Activated T-cell treated with anti-CD3 and anti-CD28 coated beads, Interleukin-2, amount 50 U/mL, for 4 hours (primary cell): Measurements from ENCODE around the gene IGFBPL1. TPM values are rescaled to one million over a fixed set of nuclear protein-coding genes. Genes with fewer than 3 reads are reported as not detected.
"Not testable (repeated sequence)": the region's sequence is repeated elsewhere in the genome, so short reads cannot be mapped to it uniquely, and the experiment has no call there.

Experiments
- ATAC-seq, 2 donors: fragments of 200-7000 bp; cut with Tn5 transposase; one replicate each; pipeline ENCODE4 v1.10.0; 2021
- DNase-seq: peaks from one replicate; pipeline ENCODE4 v3.0.0-alpha.2; 2020
- H3K27me3 Mint-ChIP-seq: one replicate; pipeline ENCODE4 v1.8.0; 2021; ENCODE audit warnings: low read depth, mixed read lengths
- H3K36me3 Mint-ChIP-seq: one replicate; pipeline ENCODE4 v1.8.0; 2022; ENCODE audit warnings: mixed read lengths; ENCODE audit not compliant: insufficient read depth
- H3K4me1 Mint-ChIP-seq: one replicate; pipeline ENCODE4 v1.8.0; 2021; ENCODE audit warnings: low read depth, mixed read lengths
- H3K4me3 Mint-ChIP-seq: one replicate; pipeline ENCODE4 v1.8.0; 2021; ENCODE audit warnings: mild to moderate bottlenecking, moderate library complexity, mixed read lengths
- H3K9me3 Mint-ChIP-seq: one replicate; pipeline ENCODE4 v1.8.0; 2021; ENCODE audit warnings: mixed read lengths
- total RNA-seq, 3 donors: library from RNA; stranded (reverse); gene quantifications; one replicate each; pipeline ENCODE4 v1.2.1, GENCODE V29; 2021

IGFBPL1 gene, protein sequence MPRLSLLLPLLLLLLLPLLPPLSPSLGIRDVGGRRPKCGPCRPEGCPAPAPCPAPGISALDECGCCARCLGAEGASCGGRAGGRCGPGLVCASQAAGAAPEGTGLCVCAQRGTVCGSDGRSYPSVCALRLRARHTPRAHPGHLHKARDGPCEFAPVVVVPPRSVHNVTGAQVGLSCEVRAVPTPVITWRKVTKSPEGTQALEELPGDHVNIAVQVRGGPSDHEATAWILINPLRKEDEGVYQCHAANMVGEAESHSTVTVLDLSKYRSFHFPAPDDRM
- under 1 TPM in 1 of 3 donors, not detected in 2; 0.24 TPM for total RNA-seq

DNA sequence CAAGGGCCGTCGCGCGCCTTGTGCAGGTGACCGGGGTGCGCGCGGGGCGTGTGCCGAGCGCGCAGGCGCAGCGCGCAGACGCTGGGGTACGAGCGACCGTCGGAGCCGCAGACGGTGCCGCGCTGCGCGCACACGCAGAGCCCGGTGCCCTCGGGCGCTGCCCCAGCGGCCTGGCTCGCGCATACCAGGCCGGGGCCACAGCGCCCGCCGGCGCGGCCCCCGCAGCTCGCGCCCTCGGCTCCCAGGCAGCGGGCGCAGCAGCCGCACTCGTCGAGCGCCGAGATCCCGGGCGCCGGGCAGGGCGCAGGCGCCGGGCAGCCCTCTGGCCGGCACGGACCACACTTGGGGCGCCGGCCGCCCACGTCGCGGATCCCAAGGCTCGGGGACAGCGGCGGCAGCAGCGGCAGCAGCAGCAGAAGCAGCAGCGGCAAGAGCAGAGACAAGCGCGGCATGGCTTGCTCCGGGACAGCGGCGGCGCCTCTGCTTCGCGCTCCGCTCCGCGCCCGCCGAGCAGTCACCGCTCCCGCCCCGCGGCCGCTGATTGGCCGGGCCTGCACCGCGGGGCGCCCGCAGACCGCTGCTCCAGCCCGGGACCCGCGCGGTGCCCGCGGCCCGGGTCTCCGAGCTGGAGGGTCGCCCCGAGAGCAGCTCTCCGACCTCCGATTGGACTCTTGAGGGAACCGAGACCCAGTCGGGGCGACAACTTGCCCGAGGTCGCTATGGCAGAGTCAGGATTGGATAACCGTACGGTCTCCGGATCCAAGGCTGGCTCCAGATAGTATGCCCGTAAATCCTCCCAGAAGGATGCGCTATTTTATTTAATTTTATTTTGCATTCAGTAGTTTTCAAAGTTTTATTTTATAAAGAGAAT, at the start of gene IGFBPL1:
TSS of gene IGFBPL1 (minus strand) at position 482 of the 871 bp plus-strand sequence. CDS start at position 452, 30 bp downstream.
- H3K36me3 Mint-ChIP-seq: no peaks in the 10 kb centered on the region
- ATAC-seq (peak; percentile 83 to 86), DNase-seq (no peak)
- H3K4me3 Mint-ChIP-seq: peak within 1 kb of the TSS; percentile 45
- H3K4me1 Mint-ChIP-seq: peaks cover 2% of the 10 kb centered on the region
- no peaks in the 10 kb centered on the region for H3K9me3 Mint-ChIP-seq
- H3K27me3 Mint-ChIP-seq: peaks cover 52% of the 10 kb centered on the region

DNA sequence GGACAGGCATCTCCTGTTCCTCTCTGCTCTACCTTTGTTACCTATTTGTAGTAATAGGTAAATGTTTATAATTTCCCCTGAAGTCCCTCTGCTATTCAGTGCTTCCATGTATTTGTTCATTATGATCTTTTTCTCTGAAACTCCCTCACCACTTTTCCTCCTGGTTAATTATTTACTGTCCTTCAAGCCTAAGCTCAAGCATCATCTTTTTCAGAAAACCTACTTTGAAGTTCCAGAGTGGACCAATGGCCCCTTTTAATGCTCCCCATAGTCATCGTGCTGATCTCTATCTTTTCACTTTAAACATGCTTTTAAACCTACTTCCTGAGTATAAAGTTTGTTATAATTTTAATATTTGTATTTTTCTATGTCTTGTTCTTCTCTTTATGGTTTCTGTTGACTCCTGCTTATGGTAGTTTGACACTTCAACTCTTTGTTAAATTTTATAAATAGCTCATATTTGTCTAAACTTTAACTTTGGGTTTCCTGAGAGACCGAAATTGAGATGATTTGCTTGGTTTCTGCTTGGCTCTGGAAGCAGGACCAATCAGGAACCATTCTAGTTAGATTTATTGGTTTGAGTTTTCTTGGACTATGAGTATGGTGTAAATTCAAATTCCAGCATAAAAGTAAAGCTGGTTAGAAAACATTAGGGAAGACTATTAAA, 48.5 kb upstream of the IGFBPL1 start:
- H3K36me3 Mint-ChIP-seq, H3K27me3 Mint-ChIP-seq, H3K4me3 Mint-ChIP-seq, H3K4me1 Mint-ChIP-seq, ATAC-seq, DNase-seq: not testable (repeated sequence)
- H3K9me3 Mint-ChIP-seq: peaks cover 12% of the 10 kb centered on the region

DNA sequence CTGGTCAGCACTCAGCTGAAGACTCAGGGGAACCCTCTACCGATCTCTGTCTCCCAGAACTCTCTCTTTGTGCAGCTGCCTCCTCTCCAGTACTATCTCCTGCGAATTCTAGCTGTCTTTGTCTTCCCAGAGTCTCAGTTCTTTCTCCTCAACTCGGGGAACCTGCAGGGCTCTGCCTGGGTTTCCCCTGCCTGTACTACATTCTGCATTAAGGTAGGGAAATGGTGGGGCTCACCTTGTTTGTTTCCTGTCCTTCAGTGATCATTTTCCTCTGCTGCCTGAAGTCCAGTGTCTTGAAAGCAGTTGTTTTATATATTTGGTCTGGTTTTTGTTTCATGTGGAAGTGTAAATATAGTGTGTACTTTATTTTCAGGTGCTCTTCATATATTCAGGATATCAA, 43.1 kb upstream of the IGFBPL1 start:
- no peaks in the 10 kb centered on the region for H3K36me3 Mint-ChIP-seq
- H3K4me3 Mint-ChIP-seq: no peak overlapping the region
- H3K9me3 Mint-ChIP-seq: peaks cover 4% of the 10 kb centered on the region
- DNase-seq (no peak), ATAC-seq (no peak)
- H3K27me3 Mint-ChIP-seq: peaks cover 2% of the 10 kb centered on the region
- peaks cover 4% of the 10 kb centered on the region for H3K4me1 Mint-ChIP-seq

DNA sequence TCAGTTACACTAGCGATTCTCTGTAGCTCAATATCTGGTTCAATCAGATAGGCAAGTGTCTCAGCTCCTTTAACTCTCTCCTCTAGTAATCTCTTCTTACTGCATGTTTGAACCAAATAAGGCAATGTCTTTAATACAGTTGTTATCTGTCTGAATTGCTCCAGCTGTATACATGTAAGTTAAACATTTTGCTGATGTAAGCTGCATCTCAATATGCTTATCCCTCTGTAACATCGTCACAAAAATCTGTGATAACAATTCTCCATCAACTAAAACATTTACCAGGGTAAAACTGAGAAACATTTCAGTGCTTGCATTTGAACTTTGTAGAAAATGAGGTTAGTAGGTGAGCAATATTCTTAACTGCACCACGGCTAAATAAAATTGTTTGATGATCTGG, 29.6 kb upstream of the IGFBPL1 start:
- ATAC-seq (no peak), DNase-seq (no peak)
- Mint-ChIP-seq H3K36me3 (no peaks in the 10 kb centered on the region), H3K4me3 (no peak overlapping the region), H3K27me3 (peaks cover 14% of the 10 kb centered on the region), H3K9me3 (peaks cover 17% of the 10 kb centered on the region), H3K4me1 (no peaks in the 10 kb centered on the region)

DNA sequence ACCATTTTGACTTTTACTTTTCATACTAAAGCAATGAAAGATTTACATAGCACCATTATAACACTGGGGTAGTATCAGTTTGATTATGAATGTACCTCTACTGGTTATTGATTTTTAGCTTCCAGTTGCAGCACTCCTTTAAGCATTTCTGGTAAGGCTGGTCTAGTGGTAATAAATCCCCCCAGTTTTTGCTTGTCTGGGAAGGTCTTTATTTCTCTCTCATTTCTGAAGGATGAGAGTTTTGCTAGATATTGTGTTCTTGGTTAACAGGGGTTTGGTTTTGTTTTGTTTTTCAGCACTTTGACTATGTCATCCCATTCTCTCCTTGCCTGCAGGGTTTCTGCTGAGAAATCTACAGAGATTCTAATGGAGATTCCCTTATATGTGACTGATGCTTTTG, 26.9 kb upstream of the IGFBPL1 start:
- Mint-ChIP-seq H3K4me3 (no peak overlapping the region), H3K4me1 (no peaks in the 10 kb centered on the region), H3K9me3 (peaks cover 17% of the 10 kb centered on the region), H3K36me3 (no peaks in the 10 kb centered on the region), H3K27me3 (peaks cover 26% of the 10 kb centered on the region)
- no peak for DNase-seq
- ATAC-seq: no peak

DNA sequence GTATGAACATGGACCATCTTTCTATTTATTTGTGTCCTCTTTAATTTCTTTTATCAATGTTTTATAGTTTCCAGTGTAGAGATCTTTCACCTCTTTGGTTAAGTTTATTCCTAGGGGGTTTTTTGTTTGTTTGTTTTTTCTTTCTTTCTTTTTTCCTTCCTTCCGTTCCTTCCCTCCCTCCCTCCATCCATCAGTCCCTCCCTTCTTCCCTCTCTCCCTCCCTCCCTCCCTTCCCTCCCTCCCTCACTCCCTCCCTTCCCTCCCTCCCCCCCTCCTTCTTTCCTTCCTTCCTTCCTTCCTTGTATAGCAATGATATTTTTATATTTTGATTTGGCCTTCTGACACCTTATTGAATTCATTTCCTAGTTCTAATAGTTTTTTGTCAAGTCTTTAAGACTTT, 23.4 kb upstream of the IGFBPL1 start:
- ATAC-seq (no peak), DNase-seq (no peak)
- Mint-ChIP-seq H3K4me3 (no peak overlapping the region), H3K27me3 (peaks cover 18% of the 10 kb centered on the region), H3K9me3 (peaks cover 17% of the 10 kb centered on the region), H3K36me3 (no peaks in the 10 kb centered on the region), H3K4me1 (no peaks in the 10 kb centered on the region)

DNA sequence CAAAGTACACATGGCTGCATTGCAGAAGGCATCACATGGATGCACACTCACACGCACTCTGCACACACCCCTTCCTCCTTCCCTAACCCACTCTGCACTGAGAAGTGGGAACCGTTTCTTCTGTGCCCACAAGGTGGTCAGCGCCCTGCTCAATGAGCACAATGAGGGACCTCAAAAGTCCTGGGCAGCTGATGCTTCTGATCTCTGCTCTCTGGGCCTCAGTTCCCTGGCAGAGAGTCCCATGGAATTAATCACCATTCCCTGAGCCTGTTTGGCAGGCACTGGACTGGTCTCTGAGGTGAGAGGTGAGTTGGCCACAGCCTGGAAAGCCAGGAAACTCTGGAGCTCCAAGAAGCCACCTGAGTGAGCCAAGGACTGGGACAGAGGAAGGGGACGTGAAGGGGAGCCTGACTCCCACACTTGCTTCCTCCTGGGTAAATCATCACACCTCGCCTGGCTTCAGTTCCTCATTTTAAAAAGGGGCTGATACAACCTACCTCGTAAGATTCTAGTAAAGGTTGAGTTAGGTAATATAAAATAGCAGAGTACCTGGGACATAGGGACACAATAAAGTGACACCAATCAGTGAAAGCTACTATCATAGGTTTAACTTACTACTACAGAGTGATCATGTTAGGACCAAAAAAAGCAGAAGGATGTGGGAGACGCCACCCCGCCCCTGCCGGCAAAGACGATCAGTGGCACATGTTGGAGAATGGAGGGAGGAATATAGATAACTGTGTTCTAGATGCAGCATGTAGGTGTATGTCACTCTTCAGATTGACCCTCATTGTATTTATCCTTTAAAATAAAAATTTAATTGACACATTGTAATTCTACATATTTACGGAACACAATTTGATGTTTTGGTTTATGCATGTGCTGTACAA, 21.1 kb upstream of the IGFBPL1 start:
- H3K36me3 Mint-ChIP-seq: no peaks in the 10 kb centered on the region
- H3K27me3 Mint-ChIP-seq: peaks cover 18% of the 10 kb centered on the region
- ATAC-seq: no peak
- no peaks in the 10 kb centered on the region for H3K9me3 Mint-ChIP-seq
- no peak overlapping the region for H3K4me3 Mint-ChIP-seq
- DNase-seq: no peak
- H3K4me1 Mint-ChIP-seq: no peaks in the 10 kb centered on the region

DNA sequence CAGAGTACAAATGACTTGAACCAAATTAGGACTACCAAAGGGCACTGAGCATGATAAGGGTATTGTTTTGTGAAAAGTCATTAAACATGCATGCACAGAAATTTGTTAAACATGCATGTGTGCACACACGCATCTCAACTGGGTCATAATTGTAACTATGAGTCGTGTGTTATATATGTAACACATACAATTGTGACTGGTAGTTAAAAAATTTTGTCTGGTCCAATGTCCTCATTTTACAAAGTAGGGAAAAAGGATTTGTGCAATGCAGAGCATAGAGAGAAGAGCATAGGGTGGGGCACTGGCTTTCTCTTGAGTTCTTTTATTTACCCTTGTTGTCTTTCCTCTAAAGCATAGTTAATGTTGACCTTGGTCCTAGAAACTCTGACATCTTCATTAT, 19.3 kb upstream of the IGFBPL1 start:
- no peaks in the 10 kb centered on the region for H3K9me3 Mint-ChIP-seq
- no peak for DNase-seq
- no peaks in the 10 kb centered on the region for H3K36me3 Mint-ChIP-seq
- H3K27me3 Mint-ChIP-seq: peaks cover 19% of the 10 kb centered on the region
- H3K4me3 Mint-ChIP-seq: no peak overlapping the region
- no peaks in the 10 kb centered on the region for H3K4me1 Mint-ChIP-seq
- ATAC-seq: no peak

DNA sequence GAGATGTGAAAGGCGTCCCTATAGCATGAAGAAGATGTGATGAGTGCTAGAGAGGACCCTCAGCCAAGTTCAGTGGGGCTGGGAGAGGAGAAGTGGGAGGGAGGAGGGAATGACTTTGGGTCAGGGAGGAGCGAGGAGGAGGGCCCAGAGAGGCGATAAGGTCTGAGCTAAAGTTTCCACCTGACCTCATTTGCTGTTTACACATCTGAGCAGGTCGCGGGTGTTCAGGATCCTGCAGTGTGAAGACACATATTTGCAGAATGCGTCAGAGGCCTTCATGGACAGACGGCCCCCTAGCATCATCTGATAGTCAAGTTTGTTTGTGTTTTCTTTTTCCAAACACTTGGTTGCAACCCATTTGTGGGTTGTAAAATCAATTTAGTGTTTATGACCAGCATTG, 18.9 kb upstream of the IGFBPL1 start:
- H3K4me1 Mint-ChIP-seq: no peaks in the 10 kb centered on the region
- ATAC-seq (no peak), DNase-seq (no peak)
- no peaks in the 10 kb centered on the region for H3K36me3 Mint-ChIP-seq
- no peak overlapping the region for H3K4me3 Mint-ChIP-seq
- peaks cover 19% of the 10 kb centered on the region for H3K27me3 Mint-ChIP-seq
- H3K9me3 Mint-ChIP-seq: no peaks in the 10 kb centered on the region

DNA sequence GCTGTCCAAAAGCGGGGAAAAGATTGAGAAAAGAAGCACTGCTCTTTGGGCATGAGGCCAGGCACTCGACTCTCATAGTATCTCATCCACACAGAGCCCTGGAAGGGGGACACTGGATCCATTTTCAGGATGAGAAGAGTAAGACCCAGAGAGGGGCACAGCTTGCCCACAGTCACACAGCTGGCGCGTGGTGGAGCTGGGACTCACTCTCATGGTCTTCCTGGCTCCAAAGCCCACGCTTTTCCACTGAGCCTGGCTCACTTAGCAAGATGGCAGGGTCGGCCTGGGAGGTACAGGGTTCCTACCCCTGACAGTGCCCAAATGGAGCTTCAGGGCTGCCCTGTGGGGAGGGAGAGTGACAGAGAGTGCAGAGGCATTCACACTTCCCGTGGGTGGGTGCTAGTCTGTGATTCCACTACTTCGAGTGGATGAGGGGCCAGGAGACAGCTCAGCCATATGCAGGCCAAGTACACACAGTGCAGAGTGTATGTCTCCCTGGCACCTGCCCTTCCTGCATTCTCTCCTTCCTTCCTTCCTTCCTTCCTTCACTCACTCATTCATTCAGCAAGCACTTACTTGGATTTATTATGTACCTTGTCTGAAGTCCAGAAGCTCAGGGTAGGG, 18.3 kb upstream of the IGFBPL1 start:
- no peaks in the 10 kb centered on the region for H3K9me3 Mint-ChIP-seq
- DNase-seq (no peak), ATAC-seq (no peak)
- peaks cover 15% of the 10 kb centered on the region for H3K27me3 Mint-ChIP-seq
- no peak overlapping the region for H3K4me3 Mint-ChIP-seq
- H3K36me3 Mint-ChIP-seq: no peaks in the 10 kb centered on the region
- H3K4me1 Mint-ChIP-seq: no peaks in the 10 kb centered on the region

DNA sequence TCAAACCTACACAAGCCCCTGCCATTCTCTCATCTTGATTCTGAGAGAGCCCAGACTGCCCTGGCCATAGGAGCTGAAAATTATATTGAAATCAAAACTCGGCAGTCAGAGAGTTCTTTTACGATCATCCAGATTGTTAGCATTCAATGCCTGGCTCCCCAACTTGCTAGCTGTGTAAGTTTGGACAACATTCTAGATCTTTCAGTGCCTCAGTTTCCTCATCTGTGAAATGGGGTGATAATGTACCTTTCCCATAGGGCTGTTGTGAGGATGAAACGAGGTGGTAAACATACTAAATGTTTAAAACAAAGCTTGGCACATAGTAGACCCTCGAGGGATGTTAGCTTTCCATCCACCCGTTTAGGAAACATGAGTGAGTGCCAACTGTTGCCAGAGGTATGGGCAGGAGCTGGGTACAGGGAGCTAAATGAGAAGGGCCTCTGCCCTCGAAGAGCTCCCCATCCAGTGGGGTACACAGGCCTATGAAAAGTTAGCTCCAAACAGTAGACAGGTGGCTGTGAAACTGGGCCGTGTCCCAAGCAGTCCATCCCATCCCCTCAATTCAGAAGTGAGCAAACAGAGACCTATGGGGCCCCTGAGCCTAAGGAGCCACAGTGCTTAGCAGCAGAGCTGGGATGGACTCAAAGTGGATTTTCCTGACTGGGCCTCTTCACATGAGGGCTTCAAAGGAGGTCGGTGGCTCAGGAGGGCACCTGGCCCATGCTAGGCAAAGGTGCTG, 17.3 kb upstream of the IGFBPL1 start:
- H3K4me1 Mint-ChIP-seq: no peaks in the 10 kb centered on the region
- ATAC-seq (no peak), DNase-seq (no peak)
- H3K27me3 Mint-ChIP-seq: peaks cover 10% of the 10 kb centered on the region
- no peak overlapping the region for H3K4me3 Mint-ChIP-seq
- H3K9me3 Mint-ChIP-seq: no peaks in the 10 kb centered on the region
- no peaks in the 10 kb centered on the region for H3K36me3 Mint-ChIP-seq

DNA sequence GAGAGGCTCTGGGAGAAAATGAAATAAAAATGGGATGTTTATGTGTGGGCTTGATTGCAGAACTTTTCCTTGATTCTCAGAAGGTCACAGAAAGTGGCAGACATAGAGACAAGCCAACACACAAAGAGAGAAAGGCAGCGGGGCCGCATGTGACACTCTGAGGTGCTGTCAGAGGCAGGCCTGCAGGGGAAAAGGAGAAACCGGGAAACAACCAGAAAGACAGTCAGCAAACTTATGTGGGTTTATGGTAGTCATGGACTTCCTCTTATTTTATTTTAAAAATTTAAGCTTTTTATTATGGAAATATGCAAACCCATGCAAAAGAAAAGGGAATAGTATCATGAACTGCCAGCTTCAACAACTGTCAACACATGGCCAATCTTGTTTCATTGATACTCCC, 16.3 kb upstream of the IGFBPL1 start:
- no peak for ATAC-seq
- H3K27me3 Mint-ChIP-seq: peaks cover 6% of the 10 kb centered on the region

DNA sequence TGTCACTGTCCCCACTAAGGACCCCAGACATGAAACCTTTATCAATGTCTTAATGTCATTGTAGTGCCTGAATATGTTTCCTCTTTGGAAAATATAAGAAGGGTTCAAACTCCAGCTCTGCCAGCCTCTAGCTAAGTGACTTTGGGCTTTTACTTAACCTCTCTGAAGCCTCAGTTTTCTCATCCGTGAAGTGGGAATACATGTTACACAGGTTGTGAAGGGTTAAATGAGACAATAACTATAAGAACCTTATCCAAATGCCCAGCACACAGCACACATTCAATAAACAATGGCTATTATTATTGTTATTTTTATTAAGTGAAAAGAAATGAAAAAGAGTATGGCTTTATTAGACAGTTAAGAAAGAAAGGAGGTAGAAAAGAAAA, 15.7 kb upstream of the IGFBPL1 start:
- Mint-ChIP-seq H3K4me3 (no peak overlapping the region), H3K36me3 (no peaks in the 10 kb centered on the region), H3K9me3 (no peaks in the 10 kb centered on the region), H3K27me3 (peaks cover 6% of the 10 kb centered on the region), H3K4me1 (no peaks in the 10 kb centered on the region)
- no peak for DNase-seq
- no peak for ATAC-seq

More for the DNA sequence above, 16.3 kb upstream of the IGFBPL1 start:
- Mint-ChIP-seq H3K4me1 (no peaks in the 10 kb centered on the region), H3K36me3 (no peaks in the 10 kb centered on the region), H3K4me3 (no peak overlapping the region), H3K9me3 (no peaks in the 10 kb centered on the region)
- no peak for DNase-seq
